ENCODE results near the gene RPL13. TPM values are rescaled to one million over a fixed set of nuclear protein-coding genes. Genes with fewer than 3 reads are reported as not detected.

The RPL13 gene
- total RNA-seq, 2 experiments from 2014 or later, result 4,971 to 5,051 TPM

GRCh38 chr16:89555780-89556179 is 4.7 kb upstream of the RPL13 start:
- Mint-ChIP-seq H3K9me3 (no peaks in the 10 kb centered on the region), H3K27me3 (no peaks in the 10 kb centered on the region), H3K4me1 (ENCODE audit: low read depth) (peaks cover 19% of the 10 kb centered on the region), H3K27ac (no peak overlapping the region), H3K36me3 (ENCODE audit: low read depth) (peaks cover 52% of the 10 kb centered on the region), H3K4me3 (no peak overlapping the region)
- no peak overlapping the region for H3K4me3 ChIP-seq (ENCODE audit: low read length)
- CTCF ChIA-PET, result no interaction called here
- peaks cover 23% of the 10 kb centered on the region for H3K4me1 ChIP-seq (ENCODE audit: insufficient read depth, low read length)
- ATAC-seq (ENCODE audit: poor library complexity), result no peak
- POLR2A ChIA-PET, result no interaction called here
- H3K27ac ChIP-seq (ENCODE audit: low read depth in 1 of 2, low read length in 2 of 2), result no peak overlapping the region
- H3K36me3 ChIP-seq (ENCODE audit: insufficient read depth, low read length), result peaks cover 43% of the 10 kb centered on the region
- intact Hi-C loops (cut with DNase I, micrococcal nuclease), result loop anchor here in 1 of 2 experiments (2.0 kb wide), 1 partner anchor 221 kb away; no protein-coding TSS in a partner anchor
- H3K27me3 ChIP-seq (ENCODE audit: control insufficient read depth in 1 of 2, insufficient read depth in 2 of 2, low read length in 2 of 2), result no peaks in the 10 kb centered on the region
- DNase-seq, result no peak
- H3K9me3 ChIP-seq (ENCODE audit: control insufficient read depth in 1 of 2, insufficient read depth in 1 of 2, low read length in 2 of 2), result no peaks in the 10 kb centered on the region
- TF ChIP-seq CTCF (IDR thresholded peaks at IDR 0.05), result no peak

- Mint-ChIP-seq H3K36me3 (ENCODE audit: low read depth) (peaks cover 54% of the 10 kb centered on the region), H3K27ac (peak overlapping the region; percentile 86), H3K4me1 (ENCODE audit: low read depth) (peaks cover 25% of the 10 kb centered on the region), H3K27me3 (no peaks in the 10 kb centered on the region), H3K9me3 (no peaks in the 10 kb centered on the region), H3K4me3 (peak overlapping the region; percentile 75)
- H3K27me3 ChIP-seq (ENCODE audit: control insufficient read depth in 1 of 2, insufficient read depth in 2 of 2, low read length in 2 of 2), result no peaks in the 10 kb centered on the region
- intact Hi-C loops (cut with DNase I, micrococcal nuclease), result loop anchor here (1.0 to 2.0 kb wide), 2 partner anchors 222 to 224 kb away; no protein-coding TSS in a partner anchor
- POLR2A ChIA-PET, result interaction anchor here (0.9 to 1.2 kb wide), 3 partner anchors 8 to 68 kb away, joined by 3 to 6 read pairs (median 3); no protein-coding TSS in a partner anchor
- H3K36me3 ChIP-seq (ENCODE audit: insufficient read depth, low read length), result peaks cover 47% of the 10 kb centered on the region
- DNase-seq, result peak; percentile 72 to 87 (median 80)
- CTCF ChIA-PET, result interaction anchor here (0.6 to 2.2 kb wide), 9 partner anchors 8 to 231 kb away, joined by 3 to 8 read pairs (median 4); partner anchors contain the start of gene SPG7
- peaks cover 32% of the 10 kb centered on the region for H3K4me1 ChIP-seq (ENCODE audit: insufficient read depth, low read length)
- no peak overlapping the region for H3K4me3 ChIP-seq (ENCODE audit: low read length)
- peak; percentile 35 for ATAC-seq (ENCODE audit: poor library complexity)
- TF ChIP-seq CTCF (IDR thresholded peaks at IDR 0.05), result peak; percentile 70
- no peak overlapping the region for H3K27ac ChIP-seq (ENCODE audit: low read depth in 1 of 2, low read length in 2 of 2)
- no peaks in the 10 kb centered on the region for H3K9me3 ChIP-seq (ENCODE audit: control insufficient read depth in 1 of 2, insufficient read depth in 1 of 2, low read length in 2 of 2)
Measured at GRCh38 chr16:89556750-89557689, 3.5 kb upstream of the RPL13 start.

- ChIA-PET CTCF (interaction anchor here (0.6 to 2.2 kb wide), 8 partner anchors 9 to 232 kb away, joined by 3 to 8 read pairs (median 5); partner anchors contain the start of gene SPG7), POLR2A (interaction anchor here (0.9 to 2.8 kb wide), 4 partner anchors 9 to 69 kb away, joined by 3 to 7 read pairs (median 4); no protein-coding TSS in a partner anchor)
- intact Hi-C loops (cut with DNase I, micrococcal nuclease), result loop anchor here (1.0 to 2.0 kb wide), 2 partner anchors 223 to 225 kb away; no protein-coding TSS in a partner anchor
- Mint-ChIP-seq H3K4me1 (ENCODE audit: low read depth) (peaks cover 32% of the 10 kb centered on the region), H3K4me3 (peak overlapping the region; percentile 75), H3K27me3 (no peaks in the 10 kb centered on the region), H3K27ac (peak overlapping the region; percentile 86), H3K9me3 (no peaks in the 10 kb centered on the region), H3K36me3 (ENCODE audit: low read depth) (peaks cover 57% of the 10 kb centered on the region)
- DNase-seq (peak in 1 of 14 experiments; percentile 31), ATAC-seq (ENCODE audit: poor library complexity) (no peak)
- Histone ChIP-seq H3K4me1 (ENCODE audit: insufficient read depth, low read length) (peaks cover 41% of the 10 kb centered on the region), H3K36me3 (ENCODE audit: insufficient read depth, low read length) (peaks cover 48% of the 10 kb centered on the region), H3K27ac (ENCODE audit: low read depth in 1 of 2, low read length in 2 of 2) (no peak overlapping the region), H3K27me3 (ENCODE audit: control insufficient read depth in 1 of 2, insufficient read depth in 2 of 2, low read length in 2 of 2) (peaks cover 0 to 2% of the 10 kb centered on the region in 2 experiments), H3K9me3 (ENCODE audit: control insufficient read depth in 1 of 2, insufficient read depth in 1 of 2, low read length in 2 of 2) (peaks cover 0 to 3% of the 10 kb centered on the region in 2 experiments), H3K4me3 (ENCODE audit: low read length) (no peak overlapping the region)
- peak; percentile 17 for TF ChIP-seq CTCF (IDR thresholded peaks at IDR 0.05)
Measured at GRCh38 chr16:89557690-89558490, 2.6 kb upstream of the RPL13 start.
